ENCODE measurements around the gene APBB2. TPM values are rescaled to one million over a fixed set of nuclear protein-coding genes. Genes with fewer than 3 reads are reported as not detected.

APBB2 gene
- total and polyA plus RNA-seq, 2 donors, result 20.6 to 67.8 TPM

GRCh38 chr4:40871695-40872250 is 342.6 kb downstream of the APBB2 start:
- no peak overlapping the region for H3K4me3 ChIP-seq (ENCODE audit: low read depth, low read length)
- no peak overlapping the region for H3K27ac ChIP-seq (ENCODE audit: low read depth)
- no peaks in the 10 kb centered on the region for H3K4me1 ChIP-seq (ENCODE audit: insufficient read depth)
- H3K36me3 ChIP-seq (ENCODE audit: insufficient read depth), result no peaks in the 10 kb centered on the region
- 97% methylated on average over 7 of the region's 7 CpGs for WGBS
- DNase-seq (ENCODE audit: extremely low spot score), result no peak

DNA sequence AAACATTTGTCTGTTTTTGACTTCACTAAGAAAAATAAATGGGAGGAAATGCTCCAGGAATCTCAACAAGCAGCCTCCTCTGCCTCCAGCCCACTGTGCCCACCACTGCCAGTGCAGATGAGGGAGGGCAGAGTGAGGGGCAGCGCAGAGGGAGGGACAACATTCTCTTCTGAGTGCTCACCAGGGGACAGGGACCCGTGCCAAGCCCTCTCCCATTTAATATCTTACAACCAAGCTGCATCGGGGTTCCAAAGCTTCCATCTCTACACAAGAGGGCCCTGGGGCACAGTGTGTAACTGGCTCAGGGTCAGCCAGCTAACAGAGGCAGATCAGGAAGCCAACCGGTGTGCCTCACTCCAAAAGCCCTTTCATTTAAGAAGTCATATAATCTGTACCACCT is 344.2 kb downstream of the APBB2 start:
- no peak for DNase-seq (ENCODE audit: extremely low spot score)
- Histone ChIP-seq H3K36me3 (ENCODE audit: insufficient read depth) (no peaks in the 10 kb centered on the region), H3K4me3 (ENCODE audit: low read depth, low read length) (no peak overlapping the region), H3K4me1 (ENCODE audit: insufficient read depth) (no peaks in the 10 kb centered on the region), H3K27ac (ENCODE audit: low read depth) (no peak overlapping the region)
- WGBS, result 78% methylated on average over 4 of the region's 4 CpGs

GRCh38 chr4:40865696-40866095 is 348.6 kb downstream of the APBB2 start:
- Histone ChIP-seq H3K4me3 (ENCODE audit: low read depth, low read length) (no peak overlapping the region), H3K4me1 (ENCODE audit: insufficient read depth) (no peaks in the 10 kb centered on the region), H3K27ac (ENCODE audit: low read depth) (no peak overlapping the region), H3K36me3 (ENCODE audit: insufficient read depth) (no peaks in the 10 kb centered on the region)
- no peak for DNase-seq (ENCODE audit: extremely low spot score)
- WGBS, result 69% methylated on average over 8 of the region's 8 CpGs

GRCh38 chr4:40864531-40864930 is 349.8 kb downstream of the APBB2 start:
- no peak overlapping the region for H3K27ac ChIP-seq (ENCODE audit: low read depth)
- no peaks in the 10 kb centered on the region for H3K4me1 ChIP-seq (ENCODE audit: insufficient read depth)
- no peaks in the 10 kb centered on the region for H3K36me3 ChIP-seq (ENCODE audit: insufficient read depth)
- H3K4me3 ChIP-seq (ENCODE audit: low read depth, low read length), result no peak overlapping the region
- DNase-seq (ENCODE audit: extremely low spot score), result no peak
- 78% methylated on average over 4 of the region's 4 CpGs for WGBS

DNA sequence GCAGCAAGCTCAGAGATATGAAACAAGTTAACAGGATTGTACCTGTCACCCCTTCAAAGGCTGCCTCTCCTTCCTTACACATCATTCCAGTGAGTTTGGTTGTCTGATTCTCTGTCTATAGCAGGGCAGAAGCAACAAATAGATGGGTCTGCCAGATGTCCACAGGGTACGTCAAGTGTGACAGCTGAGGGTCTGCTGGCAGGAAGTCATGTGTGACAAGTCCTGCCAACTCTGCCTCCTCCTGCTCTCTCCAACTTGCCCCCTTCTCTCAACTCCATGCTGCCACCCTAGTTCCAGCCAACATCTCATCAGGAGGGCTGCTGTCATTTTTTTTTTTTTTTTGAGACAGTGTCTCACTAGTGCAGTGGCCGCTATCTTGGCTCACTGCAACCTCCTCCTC is 355.4 kb downstream of the APBB2 start:
- WGBS, result 94% methylated on average over 2 of the region's 2 CpGs

GRCh38 chr4:40857956-40858355 is 356.4 kb downstream of the APBB2 start:
- H3K27ac ChIP-seq (ENCODE audit: low read depth), result no peak overlapping the region
- H3K4me3 ChIP-seq (ENCODE audit: low read depth, low read length), result no peak overlapping the region
- no peaks in the 10 kb centered on the region for H3K4me1 ChIP-seq (ENCODE audit: insufficient read depth)
- WGBS, result 86% methylated on average over 2 of the region's 2 CpGs
- H3K36me3 ChIP-seq (ENCODE audit: insufficient read depth), result no peaks in the 10 kb centered on the region
- DNase-seq (ENCODE audit: extremely low spot score), result no peak

More for the DNA sequence above, 355.4 kb downstream of the APBB2 start:
- H3K4me3 ChIP-seq (ENCODE audit: low read depth, low read length), result no peak overlapping the region
- DNase-seq (ENCODE audit: extremely low spot score), result no peak
- H3K27ac ChIP-seq (ENCODE audit: low read depth), result no peak overlapping the region
- no peaks in the 10 kb centered on the region for H3K4me1 ChIP-seq (ENCODE audit: insufficient read depth)
- no peaks in the 10 kb centered on the region for H3K36me3 ChIP-seq (ENCODE audit: insufficient read depth)

DNA sequence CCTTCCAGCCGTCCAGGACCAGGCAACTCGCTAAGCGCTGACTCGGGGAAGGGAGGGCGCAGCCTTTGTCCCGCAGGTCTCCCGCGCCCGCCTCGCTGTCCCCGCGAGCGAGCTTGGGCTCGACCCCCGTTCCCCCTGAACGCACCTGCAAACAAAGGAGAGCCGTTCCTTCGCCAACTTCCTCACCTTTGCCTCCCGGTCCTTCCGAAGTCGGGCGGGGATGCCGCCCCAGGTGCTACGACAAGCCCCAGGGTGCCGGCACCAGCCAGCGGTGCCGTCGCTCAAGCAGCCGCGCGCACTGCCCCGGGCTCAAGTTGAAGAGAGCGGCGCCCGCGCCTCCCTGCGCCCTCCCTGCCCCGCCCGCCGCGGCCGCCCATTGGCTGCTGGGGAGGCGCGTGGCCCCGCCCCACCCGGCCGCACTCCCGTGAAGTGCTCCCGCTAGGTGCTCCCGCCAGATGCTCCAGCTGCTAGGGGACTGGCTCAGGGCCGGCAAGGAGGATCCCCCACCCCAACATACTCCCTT is 357.4 kb downstream of the APBB2 start:
- Histone ChIP-seq H3K4me3 (ENCODE audit: low read depth, low read length) (no peak overlapping the region), H3K36me3 (ENCODE audit: insufficient read depth) (no peaks in the 10 kb centered on the region), H3K27ac (ENCODE audit: low read depth) (no peak overlapping the region), H3K4me1 (ENCODE audit: insufficient read depth) (no peaks in the 10 kb centered on the region)
- 5% methylated on average over 51 of the region's 51 CpGs for WGBS
- DNase-seq (ENCODE audit: extremely low spot score), result no peak

GRCh38 chr4:40856277-40856839 is 358.0 kb downstream of the APBB2 start:
- H3K27ac ChIP-seq (ENCODE audit: low read depth), result no peak overlapping the region
- 64% methylated on average over 16 of the region's 16 CpGs for WGBS
- no peak overlapping the region for H3K4me3 ChIP-seq (ENCODE audit: low read depth, low read length)
- DNase-seq (ENCODE audit: extremely low spot score), result no peak
- no peaks in the 10 kb centered on the region for H3K36me3 ChIP-seq (ENCODE audit: insufficient read depth)
- H3K4me1 ChIP-seq (ENCODE audit: insufficient read depth), result no peaks in the 10 kb centered on the region

- no peak overlapping the region for H3K27ac ChIP-seq (ENCODE audit: low read depth)
- no peak overlapping the region for H3K4me3 ChIP-seq (ENCODE audit: low read depth, low read length)
- H3K4me1 ChIP-seq (ENCODE audit: insufficient read depth), result no peaks in the 10 kb centered on the region
- WGBS, result 92% methylated on average over 4 of the region's 4 CpGs
- H3K36me3 ChIP-seq (ENCODE audit: insufficient read depth), result no peaks in the 10 kb centered on the region
- DNase-seq (ENCODE audit: extremely low spot score), result no peak
Measured at GRCh38 chr4:40850496-40850895, 363.8 kb downstream of the APBB2 start.

- WGBS, result 86% methylated on average over 3 of the region's 3 CpGs
- Histone ChIP-seq H3K27ac (ENCODE audit: low read depth) (no peak overlapping the region), H3K4me1 (ENCODE audit: insufficient read depth) (no peaks in the 10 kb centered on the region), H3K36me3 (ENCODE audit: insufficient read depth) (no peaks in the 10 kb centered on the region), H3K4me3 (ENCODE audit: low read depth, low read length) (no peak overlapping the region)
- DNase-seq (ENCODE audit: extremely low spot score), result no peak
Measured at GRCh38 chr4:40848940-40849339, 365.4 kb downstream of the APBB2 start.

DNA sequence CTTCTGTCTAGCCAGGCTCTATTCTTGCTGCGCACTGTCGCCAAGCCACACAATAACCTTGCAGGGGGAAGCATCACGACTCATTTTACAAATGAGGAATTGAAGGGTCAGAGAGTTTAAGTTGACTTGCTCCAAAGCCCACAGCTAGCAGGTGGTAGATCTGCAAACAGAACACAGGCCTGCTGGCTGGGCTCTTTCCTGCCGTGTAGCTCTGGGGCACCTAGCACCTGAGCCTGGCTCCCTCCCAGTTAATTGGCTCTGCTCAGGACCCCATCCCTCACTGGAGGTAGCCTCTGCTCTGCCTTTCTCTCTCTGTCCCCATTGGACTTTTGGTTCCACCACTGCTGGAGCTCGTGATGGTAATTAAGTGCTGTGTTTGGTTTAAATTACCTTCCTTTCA is 366.1 kb downstream of the APBB2 start:
- no peak overlapping the region for H3K4me3 ChIP-seq (ENCODE audit: low read depth, low read length)
- WGBS, result 86% methylated on average over 5 of the region's 5 CpGs
- no peak for DNase-seq (ENCODE audit: extremely low spot score)
- no peaks in the 10 kb centered on the region for H3K36me3 ChIP-seq (ENCODE audit: insufficient read depth)
- no peaks in the 10 kb centered on the region for H3K4me1 ChIP-seq (ENCODE audit: insufficient read depth)
- H3K27ac ChIP-seq (ENCODE audit: low read depth), result no peak overlapping the region

DNA sequence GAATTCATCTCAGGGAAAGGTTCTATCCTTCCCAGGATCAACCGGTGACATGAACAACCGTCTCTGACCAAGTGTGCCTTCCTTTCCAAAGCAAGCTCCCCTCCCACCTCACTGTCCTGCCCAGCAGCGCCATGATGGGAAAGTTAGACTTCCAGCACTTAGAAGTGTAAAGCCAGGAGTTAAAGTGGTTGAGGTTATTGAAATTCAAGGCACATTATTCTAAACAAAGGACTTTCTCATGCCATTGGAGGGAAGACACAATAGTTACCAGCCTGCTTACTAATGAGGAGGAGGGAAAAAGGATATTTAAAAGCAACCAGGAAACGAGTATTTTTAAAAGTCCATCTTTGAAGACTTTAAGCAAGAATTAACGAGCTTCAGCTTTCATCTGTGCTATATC is 367.8 kb downstream of the APBB2 start:
- H3K4me1 ChIP-seq (ENCODE audit: insufficient read depth), result no peaks in the 10 kb centered on the region
- DNase-seq (ENCODE audit: extremely low spot score), result no peak
- no peaks in the 10 kb centered on the region for H3K36me3 ChIP-seq (ENCODE audit: insufficient read depth)
- no peak overlapping the region for H3K27ac ChIP-seq (ENCODE audit: low read depth)
- H3K4me3 ChIP-seq (ENCODE audit: low read depth, low read length), result no peak overlapping the region
- 91% methylated on average over 5 of the region's 5 CpGs for WGBS

DNA sequence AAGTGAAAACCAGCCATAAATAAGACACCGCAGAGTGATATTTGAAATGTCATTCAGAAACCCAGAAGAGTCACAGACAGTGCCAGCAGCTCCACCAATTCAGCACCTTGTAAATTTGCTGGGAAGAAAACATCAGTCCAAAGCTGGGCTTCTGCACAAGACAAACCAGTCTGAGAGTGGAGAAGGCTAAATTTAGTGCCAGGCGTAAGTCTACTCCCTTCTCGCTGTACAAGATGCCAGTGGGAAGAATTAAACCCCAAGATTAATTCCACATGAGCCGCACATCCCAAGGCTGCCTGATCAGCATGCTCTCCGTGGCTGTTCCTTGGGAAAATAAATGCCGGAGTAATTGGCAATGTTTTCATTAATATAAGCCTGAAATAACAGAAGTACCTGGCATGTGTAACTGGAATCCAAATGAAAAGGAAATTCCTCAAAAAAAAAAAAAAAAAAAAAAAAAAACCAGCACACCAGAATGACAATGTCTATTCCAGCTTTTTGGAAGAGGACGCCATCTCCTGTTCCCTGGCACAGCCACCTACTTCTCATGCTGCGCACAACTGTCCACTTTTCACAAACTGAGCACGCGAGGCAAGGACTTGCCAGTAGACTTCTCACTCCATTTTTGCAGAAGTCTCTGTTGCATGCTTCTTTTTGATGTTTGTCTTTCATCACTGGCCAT is 369.0 kb downstream of the APBB2 start:
- no peak for DNase-seq (ENCODE audit: extremely low spot score)
- Histone ChIP-seq H3K4me1 (ENCODE audit: insufficient read depth) (no peaks in the 10 kb centered on the region), H3K4me3 (ENCODE audit: low read depth, low read length) (no peak overlapping the region), H3K27ac (ENCODE audit: low read depth) (no peak overlapping the region), H3K36me3 (ENCODE audit: insufficient read depth) (no peaks in the 10 kb centered on the region)
- WGBS, result 75% methylated on average over 10 of the region's 10 CpGs

- H3K4me1 ChIP-seq (ENCODE audit: insufficient read depth), result no peaks in the 10 kb centered on the region
- no peak for DNase-seq (ENCODE audit: extremely low spot score)
- no peak overlapping the region for H3K27ac ChIP-seq (ENCODE audit: low read depth)
- no peaks in the 10 kb centered on the region for H3K36me3 ChIP-seq (ENCODE audit: insufficient read depth)
- no peak overlapping the region for H3K4me3 ChIP-seq (ENCODE audit: low read depth, low read length)
- 85% methylated on average over 6 of the region's 6 CpGs for WGBS
Measured at GRCh38 chr4:40844261-40844660, 370.1 kb downstream of the APBB2 start.

Data from urinary bladder (tissue), 4 donors.